Neural progenitor cell (in vitro differentiated cells): ENCODE results near the gene HPSE2. TPM values are rescaled to one million over a fixed set of nuclear protein-coding genes. Genes with fewer than 3 reads are reported as not detected.

Experiments
- DNase-seq: peaks from one replicate; pipeline ENCODE4 v3.0.0-alpha.2; 2016; ENCODE audit warnings: low spot score
- H2AFZ ChIP-seq: fragments of 200-600 bp; sonication (generic); replicated peaks from 2 replicates; pipeline ENCODE4 v1.6.1; 2016; ENCODE audit warnings: antibody characterized with exemption
- H3F3A ChIP-seq: fragments of 200-600 bp; sonication (generic); 2 replicates; pipeline ENCODE4 v1.6.1; 2016; ENCODE audit warnings: antibody characterized with exemption, low read depth
- H3K27ac ChIP-seq: fragments of 200-600 bp; sonication (generic); 2 replicates; pipeline ENCODE4 v1.5.1; 2016; ENCODE audit warnings: mild to moderate bottlenecking
- H3K27me3 ChIP-seq: fragments of 200-600 bp; sonication (generic); 2 replicates; pipeline ENCODE4 v1.6.1; 2016; ENCODE audit warnings: mild to moderate bottlenecking, moderate library complexity
- H3K36me3 ChIP-seq: fragments of 200-600 bp; sonication (generic); 2 replicates; pipeline ENCODE4 v1.5.1; 2016
- H3K4me1 ChIP-seq: fragments of 200-600 bp; sonication (generic); 2 replicates; pipeline ENCODE4 v1.6.1; 2016; ENCODE audit warnings: mixed run types
- H3K4me2 ChIP-seq: fragments of 200-600 bp; sonication (generic); 2 replicates; pipeline ENCODE4 v1.6.1; 2016
- H3K4me3 ChIP-seq: fragments of 200-600 bp; sonication (generic); 2 replicates; pipeline ENCODE4 v1.5.1; 2016
- H3K79me2 ChIP-seq: fragments of 200-600 bp; sonication (generic); 2 replicates; pipeline ENCODE4 v1.6.1; 2016; ENCODE audit warnings: low read depth
- H3K9ac ChIP-seq: fragments of 200-600 bp; sonication (generic); 2 replicates; pipeline ENCODE4 v1.6.1; 2016
- H3K9me3 ChIP-seq: fragments of 200-600 bp; sonication (generic); 2 replicates; pipeline ENCODE4 v1.5.1; 2016; ENCODE audit warnings: low read depth
- H4K20me1 ChIP-seq: fragments of 200-600 bp; sonication (generic); 2 replicates; pipeline ENCODE4 v1.6.1; 2016; ENCODE audit warnings: low read depth
- H3K27ac Mint-ChIP-seq: 3 replicates; pipeline ENCODE4 v1.8.0; 2021; ENCODE audit warnings: mixed read lengths
- H3K27me3 Mint-ChIP-seq: 2 replicates; pipeline ENCODE4 v1.8.0; 2022; ENCODE audit warnings: low read depth, mild to moderate bottlenecking, inconsistent platforms, moderate library complexity, mixed read lengths; ENCODE audit not compliant: insufficient read depth
- H3K36me3 Mint-ChIP-seq: 3 replicates; pipeline ENCODE4 v1.8.0; 2021; ENCODE audit warnings: mixed read lengths
- H3K4me1 Mint-ChIP-seq: 3 replicates; pipeline ENCODE4 v1.8.0; 2021; ENCODE audit warnings: mixed read lengths
- H3K4me3 Mint-ChIP-seq: 3 replicates; pipeline ENCODE4 v1.8.0; 2021; ENCODE audit warnings: mild to moderate bottlenecking, moderate library complexity, mixed read lengths
- H3K9me3 Mint-ChIP-seq: 3 replicates; pipeline ENCODE4 v1.8.0; 2020; ENCODE audit warnings: mixed read lengths
- CTCF ChIP-seq: fragments of 200-600 bp; sonication (generic); IDR thresholded peaks from 2 replicates; pipeline ENCODE4 v1.5.1; 2017; ENCODE audit warnings: antibody characterized with exemption, mild to moderate bottlenecking
- EZH2 ChIP-seq: fragments of 200-600 bp; sonication (generic); IDR thresholded peaks from 2 replicates; pipeline ENCODE4 v1.6.1; 2017; ENCODE audit warnings: antibody characterized with exemption, mild to moderate bottlenecking, moderate library complexity
- EZH2phosphoT487 ChIP-seq: fragments of 200-600 bp; sonication (generic); IDR thresholded peaks from 2 replicates; pipeline ENCODE4 v1.6.1; 2017; ENCODE audit warnings: antibody characterized with exemption
- total RNA-seq: library from RNA; depleted of rRNA; stranded (reverse); fragments of >200 nt; gene quantifications from 2 replicates; pipeline ENCODE4 v1.2.3, GENCODE V29; 2015; ENCODE audit warnings: low replicate concordance

The HPSE2 gene
- total RNA-seq, 1 donor from 2014 or later, result 3.4 TPM

- Histone ChIP-seq H3K4me1 (peaks cover 10% of the 10 kb centered on the region), H3K36me3 (no peaks in the 10 kb centered on the region), H3K79me2 (no peaks in the 10 kb centered on the region), H3F3A (peaks cover 6% of the 10 kb centered on the region), H3K9ac (no peak overlapping the region), H3K27ac (no peak overlapping the region), H2AFZ (no peak overlapping the region), H4K20me1 (no peaks in the 10 kb centered on the region), H3K4me2 (no peak overlapping the region), H3K4me3 (no peak overlapping the region), H3K27me3 (no peaks in the 10 kb centered on the region), H3K9me3 (no peaks in the 10 kb centered on the region)
- Mint-ChIP-seq H3K9me3 (no peaks in the 10 kb centered on the region), H3K27me3 (peaks cover 6% of the 10 kb centered on the region), H3K4me3 (no peak overlapping the region), H3K4me1 (peaks cover 24% of the 10 kb centered on the region), H3K27ac (peak overlapping the region; percentile 85), H3K36me3 (peaks cover 2% of the 10 kb centered on the region)
- no peak for TF ChIP-seq EZH2phosphoT487
- no peak for TF ChIP-seq EZH2
- TF ChIP-seq CTCF, result no peak
- DNase-seq, result no peak
These were observed 816.0 kb downstream of the HPSE2 start for GRCh38 chr10:98419469-98420261.

- Histone ChIP-seq H3K36me3 (no peaks in the 10 kb centered on the region), H3K4me1 (peaks cover 10% of the 10 kb centered on the region), H3K4me3 (no peak overlapping the region), H3K9me3 (no peaks in the 10 kb centered on the region), H3K27ac (no peak overlapping the region), H2AFZ (no peak overlapping the region), H3K27me3 (no peaks in the 10 kb centered on the region), H3K79me2 (no peaks in the 10 kb centered on the region), H4K20me1 (no peaks in the 10 kb centered on the region), H3K9ac (no peak overlapping the region), H3F3A (peaks cover 6% of the 10 kb centered on the region), H3K4me2 (no peak overlapping the region)
- no peak for DNase-seq
- Mint-ChIP-seq H3K27ac (no peak overlapping the region), H3K4me3 (no peak overlapping the region), H3K27me3 (peaks cover 6% of the 10 kb centered on the region), H3K9me3 (no peaks in the 10 kb centered on the region), H3K4me1 (peaks cover 26% of the 10 kb centered on the region), H3K36me3 (peaks cover 2% of the 10 kb centered on the region)
- no peak for TF ChIP-seq CTCF
- TF ChIP-seq EZH2phosphoT487, result no peak
- no peak for TF ChIP-seq EZH2
These were observed 816.8 kb downstream of the HPSE2 start for GRCh38 chr10:98418665-98419468.

- no peaks in the 10 kb centered on the region for H3K36me3 ChIP-seq
- peaks cover 10% of the 10 kb centered on the region for H3K4me1 ChIP-seq
- no peak overlapping the region for H3K4me2 ChIP-seq
- H3K4me3 Mint-ChIP-seq, result no peak overlapping the region
- no peak overlapping the region for H3K4me3 ChIP-seq
- no peaks in the 10 kb centered on the region for H3K9me3 ChIP-seq
- H3K27ac ChIP-seq, result no peak overlapping the region
- peaks cover 6% of the 10 kb centered on the region for H3F3A ChIP-seq
- H3K36me3 Mint-ChIP-seq, result peaks cover 2% of the 10 kb centered on the region
- H3K9me3 Mint-ChIP-seq, result no peaks in the 10 kb centered on the region
- peaks cover 26% of the 10 kb centered on the region for H3K4me1 Mint-ChIP-seq
- TF ChIP-seq EZH2phosphoT487, result no peak
- no peak for TF ChIP-seq EZH2
- no peak for TF ChIP-seq CTCF
- no peaks in the 10 kb centered on the region for H3K79me2 ChIP-seq
- H2AFZ ChIP-seq, result no peak overlapping the region
- no peak overlapping the region for H3K27ac Mint-ChIP-seq
- no peaks in the 10 kb centered on the region for H4K20me1 ChIP-seq
- H3K27me3 Mint-ChIP-seq, result peaks cover 6% of the 10 kb centered on the region
- no peak overlapping the region for H3K9ac ChIP-seq
- no peaks in the 10 kb centered on the region for H3K27me3 ChIP-seq
- no peak for DNase-seq
These were observed 817.5 kb downstream of the HPSE2 start for GRCh38 chr10:98417973-98418664.
